ENCODE measurements around the gene LYST. TPM values are rescaled to one million over a fixed set of nuclear protein-coding genes. Genes with fewer than 3 reads are reported as not detected.

The LYST gene
- total and polyA plus RNA-seq, 8 donors = 1.7 to 95.6 (median 17.9) TPM

DNA sequence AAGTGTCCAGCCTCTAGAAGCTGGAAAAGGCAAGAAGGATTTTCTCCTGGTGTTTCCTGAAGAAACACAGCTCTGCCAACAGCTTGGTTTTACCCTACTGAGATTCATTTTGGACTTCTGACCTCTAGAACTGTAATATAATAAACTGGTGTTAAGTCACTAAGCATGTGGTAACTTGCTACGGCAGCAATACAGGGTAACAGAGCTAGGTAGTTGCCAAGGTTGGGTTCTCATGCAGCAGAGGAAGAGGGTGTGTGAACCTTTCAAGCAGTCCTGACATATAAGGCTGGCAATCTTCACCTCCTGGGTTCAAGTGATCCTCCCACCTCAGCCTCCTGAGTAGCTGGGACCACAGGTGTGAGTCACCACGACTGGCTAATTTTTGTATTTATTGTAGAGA is 253.1 kb downstream of the LYST start:
- intact Hi-C loops (cut with DNase I; ENCODE audit: low total_unique reads) = no loop called here
- no peak for DNase-seq
- Histone ChIP-seq H3K4me1 (no peaks in the 10 kb centered on the region), H3K36me3 (no peaks in the 10 kb centered on the region), H3K27ac (no peak overlapping the region), H3K9me3 (no peaks in the 10 kb centered on the region), H3K27me3 (no peaks in the 10 kb centered on the region), H3K4me3 (no peak overlapping the region)
- TF ChIP-seq EP300 (IDR thresholded peaks at IDR 0.05) = no peak
- TF ChIP-seq, protein P1, sequence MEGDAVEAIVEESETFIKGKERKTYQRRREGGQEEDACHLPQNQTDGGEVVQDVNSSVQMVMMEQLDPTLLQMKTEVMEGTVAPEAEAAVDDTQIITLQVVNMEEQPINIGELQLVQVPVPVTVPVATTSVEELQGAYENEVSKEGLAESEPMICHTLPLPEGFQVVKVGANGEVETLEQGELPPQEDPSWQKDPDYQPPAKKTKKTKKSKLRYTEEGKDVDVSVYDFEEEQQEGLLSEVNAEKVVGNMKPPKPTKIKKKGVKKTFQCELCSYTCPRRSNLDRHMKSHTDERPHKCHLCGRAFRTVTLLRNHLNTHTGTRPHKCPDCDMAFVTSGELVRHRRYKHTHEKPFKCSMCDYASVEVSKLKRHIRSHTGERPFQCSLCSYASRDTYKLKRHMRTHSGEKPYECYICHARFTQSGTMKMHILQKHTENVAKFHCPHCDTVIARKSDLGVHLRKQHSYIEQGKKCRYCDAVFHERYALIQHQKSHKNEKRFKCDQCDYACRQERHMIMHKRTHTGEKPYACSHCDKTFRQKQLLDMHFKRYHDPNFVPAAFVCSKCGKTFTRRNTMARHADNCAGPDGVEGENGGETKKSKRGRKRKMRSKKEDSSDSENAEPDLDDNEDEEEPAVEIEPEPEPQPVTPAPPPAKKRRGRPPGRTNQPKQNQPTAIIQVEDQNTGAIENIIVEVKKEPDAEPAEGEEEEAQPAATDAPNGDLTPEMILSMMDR (IDR thresholded peaks at IDR 0.05) = no peak
- WGBS, 5 donors = 67 to 83% (median 72%) methylated on average over 2 of the region's 2 CpGs

DNA sequence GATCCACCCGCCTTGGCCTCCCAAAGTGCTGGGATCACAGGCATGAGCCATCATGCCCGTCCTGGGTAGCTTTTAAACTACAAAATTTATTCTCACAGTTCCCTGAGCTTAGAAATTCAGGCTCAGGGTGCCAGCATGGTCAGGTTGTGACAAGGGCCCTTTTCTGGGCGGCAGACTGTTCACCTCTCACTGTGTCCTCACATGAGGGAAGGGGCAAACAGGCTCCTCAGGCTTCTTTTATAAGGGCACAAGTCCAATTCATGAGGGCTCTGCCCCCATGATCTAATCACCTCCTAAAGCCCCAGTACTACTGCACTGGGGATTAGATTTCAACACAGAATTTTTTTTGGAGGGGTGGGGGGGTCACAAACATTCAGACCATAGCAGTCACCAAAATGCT is 253.9 kb downstream of the LYST start:
- H3K4me3 ChIP-seq = no peak overlapping the region
- no peak for DNase-seq
- 73 to 94% (median 77%) methylated on average over 3 of the region's 3 CpGs for WGBS, 5 donors
- H3K9me3 ChIP-seq = no peaks in the 10 kb centered on the region
- H3K4me1 ChIP-seq = no peaks in the 10 kb centered on the region
- H3K27ac ChIP-seq = no peak overlapping the region
- no peaks in the 10 kb centered on the region for H3K36me3 ChIP-seq
- intact Hi-C loops (cut with DNase I; ENCODE audit: low total_unique reads) = no loop called here
- H3K27me3 ChIP-seq = no peaks in the 10 kb centered on the region
- TF ChIP-seq EP300 (IDR thresholded peaks at IDR 0.05) (no peak), POLR2AphosphoS5 (IDR thresholded peaks at IDR 0.05) (no peak), POLR2A (IDR thresholded peaks at IDR 0.05) (no peak)
- TF ChIP-seq, protein P1 (IDR thresholded peaks at IDR 0.05) = no peak

Small RNA genes within 50 kb of the gene (small RNA-seq; reads per million reads assigned to genes)
- gene MIR1537 = 0 to 0.38 (median 0) reads per million in 4 donors
- gene RNU6-968P = 0 reads per million in 4 donors

Other genes starting within 250 kb of the LYST start
- 1 to 10 TPM in 2 of 5 donors, under 1 TPM in 2, not detected in 1; 0.58 to 1.5 (median 0.94) TPM for gene GNG4, start 217.1 kb downstream of the LYST start, total RNA-seq
- 1 to 10 TPM; 1.4 to 5.1 (median 4.6) TPM for gene GNG4, start 217.1 kb downstream of the LYST start, polyA plus RNA-seq
- 100 to 1,000 TPM in 1 of 5 donors, 10 to 100 TPM in 4; 85.5 to 214 (median 95.1) TPM for gene NID1, start 198.2 kb upstream of the LYST start, total RNA-seq
- 10 to 100 TPM; 21.4 to 32.7 (median 21.6) TPM for gene NID1, start 198.2 kb upstream of the LYST start, polyA plus RNA-seq

Measured in stomach (tissue), 9 donors.